Ishikawa (cell line): ENCODE data around the gene C4orf17.

ENCODE experiments used
- CEBPB ChIP-seq: IDR thresholded peaks from 2 replicates; pipeline ENCODE4 v1.6.1; 2012
- CREB1 ChIP-seq: IDR thresholded peaks from 2 replicates; pipeline ENCODE4 v1.6.1; 2012; ENCODE audit warnings: low read depth
- EGR1 ChIP-seq: IDR thresholded peaks from 2 replicates; pipeline ENCODE4 v1.6.1; 2012
- EP300 ChIP-seq: IDR thresholded peaks from 2 replicates; pipeline ENCODE4 v1.6.1; 2012; ENCODE audit warnings: borderline replicate concordance
- FOXM1 ChIP-seq: IDR thresholded peaks from 2 replicates; pipeline ENCODE4 v1.6.1; 2012; ENCODE audit warnings: low read depth, borderline replicate concordance
- NFIC ChIP-seq: IDR thresholded peaks from 2 replicates; pipeline ENCODE4 v1.6.1; 2012
- RAD21 ChIP-seq: IDR thresholded peaks from 2 replicates; pipeline ENCODE4 v1.6.1; 2012; ENCODE audit warnings: low read depth
- TAF1 ChIP-seq: IDR thresholded peaks from 2 replicates; pipeline ENCODE4 v1.6.1; 2012; ENCODE audit warnings: low read depth, mild to moderate bottlenecking
- TCF12 ChIP-seq: IDR thresholded peaks from 2 replicates; pipeline ENCODE4 v1.6.1; 2012; ENCODE audit warnings: low read depth
- TEAD4 ChIP-seq: IDR thresholded peaks from 2 replicates; pipeline ENCODE4 v1.6.1; 2012
- USF1 ChIP-seq: IDR thresholded peaks from 2 replicates; pipeline ENCODE4 v1.6.1; 2012
- YY1 ChIP-seq: IDR thresholded peaks from 2 replicates; pipeline ENCODE4 v1.6.1; 2012; ENCODE audit warnings: low read depth
- ZBTB7A ChIP-seq: IDR thresholded peaks from 2 replicates; pipeline ENCODE4 v1.6.1; 2012; ENCODE audit warnings: low read depth
- TF ChIP-seq, protein P1 (sequence below): IDR thresholded peaks from 2 replicates; pipeline ENCODE4 v1.6.1; 2012
- TF ChIP-seq, protein P2 (sequence below): IDR thresholded peaks from 2 replicates; pipeline ENCODE4 v1.6.1; 2012; ENCODE audit warnings: low read depth, mild to moderate bottlenecking

Gene C4orf17

DNA sequence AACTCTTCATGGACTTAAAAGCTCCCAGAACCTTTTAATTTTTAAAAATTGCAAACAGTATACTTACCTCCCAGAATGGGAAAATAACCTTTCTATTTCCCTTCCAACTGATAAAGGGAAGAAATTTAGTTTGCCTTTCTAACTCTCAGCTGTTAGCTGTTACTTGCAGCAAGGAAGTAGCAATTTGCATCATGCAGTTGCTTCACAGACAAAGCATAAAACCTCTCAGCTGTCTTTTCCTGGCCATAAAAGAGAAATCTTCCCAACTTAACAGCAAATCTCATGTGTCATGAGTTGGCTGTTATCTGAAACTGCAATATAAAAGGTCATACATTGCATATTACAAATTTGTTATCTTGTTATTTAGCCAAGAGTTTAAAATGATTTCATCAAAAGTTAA lies 18.4 kb downstream of the C4orf17 start:
- TF ChIP-seq, protein P1, sequence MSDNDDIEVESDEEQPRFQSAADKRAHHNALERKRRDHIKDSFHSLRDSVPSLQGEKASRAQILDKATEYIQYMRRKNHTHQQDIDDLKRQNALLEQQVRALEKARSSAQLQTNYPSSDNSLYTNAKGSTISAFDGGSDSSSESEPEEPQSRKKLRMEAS, result no peak
- no peak for TF ChIP-seq NFIC
- TF ChIP-seq TCF12, result no peak
- TF ChIP-seq EGR1, result no peak
- no peak for TF ChIP-seq CEBPB
- no peak for TF ChIP-seq USF1
- no peak for TF ChIP-seq EP300
- TF ChIP-seq FOXM1, result no peak
- no peak for TF ChIP-seq TEAD4
- no peak for TF ChIP-seq CREB1
- TF ChIP-seq ZBTB7A, result no peak
- TF ChIP-seq TAF1, result no peak
- no peak for TF ChIP-seq RAD21
- TF ChIP-seq, protein P2, sequence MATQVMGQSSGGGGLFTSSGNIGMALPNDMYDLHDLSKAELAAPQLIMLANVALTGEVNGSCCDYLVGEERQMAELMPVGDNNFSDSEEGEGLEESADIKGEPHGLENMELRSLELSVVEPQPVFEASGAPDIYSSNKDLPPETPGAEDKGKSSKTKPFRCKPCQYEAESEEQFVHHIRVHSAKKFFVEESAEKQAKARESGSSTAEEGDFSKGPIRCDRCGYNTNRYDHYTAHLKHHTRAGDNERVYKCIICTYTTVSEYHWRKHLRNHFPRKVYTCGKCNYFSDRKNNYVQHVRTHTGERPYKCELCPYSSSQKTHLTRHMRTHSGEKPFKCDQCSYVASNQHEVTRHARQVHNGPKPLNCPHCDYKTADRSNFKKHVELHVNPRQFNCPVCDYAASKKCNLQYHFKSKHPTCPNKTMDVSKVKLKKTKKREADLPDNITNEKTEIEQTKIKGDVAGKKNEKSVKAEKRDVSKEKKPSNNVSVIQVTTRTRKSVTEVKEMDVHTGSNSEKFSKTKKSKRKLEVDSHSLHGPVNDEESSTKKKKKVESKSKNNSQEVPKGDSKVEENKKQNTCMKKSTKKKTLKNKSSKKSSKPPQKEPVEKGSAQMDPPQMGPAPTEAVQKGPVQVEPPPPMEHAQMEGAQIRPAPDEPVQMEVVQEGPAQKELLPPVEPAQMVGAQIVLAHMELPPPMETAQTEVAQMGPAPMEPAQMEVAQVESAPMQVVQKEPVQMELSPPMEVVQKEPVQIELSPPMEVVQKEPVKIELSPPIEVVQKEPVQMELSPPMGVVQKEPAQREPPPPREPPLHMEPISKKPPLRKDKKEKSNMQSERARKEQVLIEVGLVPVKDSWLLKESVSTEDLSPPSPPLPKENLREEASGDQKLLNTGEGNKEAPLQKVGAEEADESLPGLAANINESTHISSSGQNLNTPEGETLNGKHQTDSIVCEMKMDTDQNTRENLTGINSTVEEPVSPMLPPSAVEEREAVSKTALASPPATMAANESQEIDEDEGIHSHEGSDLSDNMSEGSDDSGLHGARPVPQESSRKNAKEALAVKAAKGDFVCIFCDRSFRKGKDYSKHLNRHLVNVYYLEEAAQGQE, result no peak
- no peak for TF ChIP-seq YY1

- no peak for TF ChIP-seq CEBPB
- TF ChIP-seq FOXM1, result no peak
- TF ChIP-seq, protein P1, result no peak
- TF ChIP-seq USF1, result no peak
- no peak for TF ChIP-seq TAF1
- no peak for TF ChIP-seq YY1
- no peak for TF ChIP-seq CREB1
- TF ChIP-seq NFIC, result no peak
- TF ChIP-seq TCF12, result no peak
- no peak for TF ChIP-seq EGR1
- no peak for TF ChIP-seq ZBTB7A
- TF ChIP-seq TEAD4, result no peak
- no peak for TF ChIP-seq EP300
- no peak for TF ChIP-seq RAD21
- TF ChIP-seq, protein P2, result no peak
Observed at GRCh38 chr4:99529956-99530355, 19.1 kb downstream of the C4orf17 start.

GRCh38 chr4:99536271-99536670 lies 25.4 kb downstream of the C4orf17 start:
- TF ChIP-seq, protein P2, result no peak
- TF ChIP-seq USF1 (no peak), EP300 (no peak), FOXM1 (no peak), YY1 (no peak), CEBPB (no peak), EGR1 (no peak), TCF12 (no peak)
- TF ChIP-seq, protein P1, result no peak

GRCh38 chr4:99536848-99537247 lies 26.0 kb downstream of the C4orf17 start:
- TF ChIP-seq FOXM1 (no peak), EP300 (no peak), EGR1 (no peak), NFIC (no peak), TCF12 (no peak), CREB1 (no peak), YY1 (no peak), RAD21 (no peak)
- TF ChIP-seq, protein P1, result no peak
- TF ChIP-seq, protein P2, result no peak
